IPS DF 19.7 (cell line): ENCODE data around the gene PLD5.
"Not testable (repeated sequence)": the region's sequence is repeated elsewhere in the genome, so short reads cannot be mapped to it uniquely, and the experiment has no call there.

Experiments
- DNase-seq: peaks from one replicate; pipeline ENCODE4 v3.0.0-alpha.2; 2013; ENCODE audit warnings: low read depth, low spot score

Gene PLD5

DNA sequence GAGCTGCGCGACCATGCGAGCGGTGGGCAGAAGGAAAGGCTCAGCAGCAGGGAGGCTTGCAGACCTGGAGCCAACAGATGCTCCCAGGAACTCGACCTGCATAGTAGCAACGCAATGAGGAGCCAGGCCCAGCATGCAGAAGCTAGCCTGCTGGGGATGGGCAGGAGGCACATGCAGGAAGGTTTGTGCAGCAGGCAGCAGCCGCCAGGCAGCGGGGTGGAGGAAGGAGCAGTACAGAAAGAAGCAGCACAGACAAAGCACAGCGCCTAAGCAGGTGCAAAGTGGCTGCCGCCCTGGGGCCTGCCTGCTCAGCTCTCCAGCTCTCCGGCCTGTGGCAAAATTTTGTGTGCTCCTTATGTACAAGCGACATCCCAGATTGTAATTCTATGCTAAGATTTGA, 312.1 kb downstream of the PLD5 start:
- DNase-seq, result peak; percentile 33

GRCh38 chr1:242211254-242212022, 313.1 kb downstream of the PLD5 start:
- no peak for DNase-seq

DNA sequence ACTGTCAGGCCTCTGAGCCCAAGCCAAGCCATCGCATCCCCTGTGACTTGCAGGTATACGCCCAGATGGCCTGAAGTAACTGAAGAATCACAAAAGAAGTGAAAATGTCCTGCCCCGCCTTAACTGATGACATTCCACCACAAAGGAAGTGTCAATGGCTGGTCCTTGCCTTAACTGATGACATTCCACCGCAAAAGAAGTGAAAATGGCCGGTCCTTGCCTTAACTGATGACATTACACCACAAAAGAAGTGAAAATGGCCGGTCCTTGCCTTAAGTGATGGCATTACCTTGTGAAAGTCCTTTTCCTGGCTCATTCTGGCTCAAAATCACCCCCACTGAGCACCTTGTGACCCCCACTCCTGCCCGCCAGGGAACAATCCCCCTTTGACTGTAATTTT, 314.2 kb downstream of the PLD5 start:
- not testable (repeated sequence) for DNase-seq

DNA sequence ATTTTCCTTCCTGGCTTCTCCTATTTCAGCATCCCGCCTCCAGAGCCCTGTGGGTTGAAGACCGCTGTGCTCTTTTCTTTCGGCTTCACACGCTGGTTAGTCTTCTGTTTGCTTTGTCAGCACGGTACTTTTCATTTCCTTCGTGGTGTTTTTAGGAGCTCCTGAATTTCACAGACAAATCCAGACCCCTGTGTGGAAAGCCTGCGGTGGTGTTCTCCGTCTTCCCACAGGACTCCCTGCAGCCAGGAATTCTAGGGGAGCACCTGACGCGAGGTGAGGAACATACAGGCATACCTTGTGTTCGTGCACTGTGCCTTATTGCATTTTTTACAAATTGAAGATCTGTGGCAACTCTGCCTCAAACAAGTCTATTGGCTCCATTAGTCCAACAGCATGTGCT, 315.4 kb downstream of the PLD5 start:
- no peak for DNase-seq

DNA sequence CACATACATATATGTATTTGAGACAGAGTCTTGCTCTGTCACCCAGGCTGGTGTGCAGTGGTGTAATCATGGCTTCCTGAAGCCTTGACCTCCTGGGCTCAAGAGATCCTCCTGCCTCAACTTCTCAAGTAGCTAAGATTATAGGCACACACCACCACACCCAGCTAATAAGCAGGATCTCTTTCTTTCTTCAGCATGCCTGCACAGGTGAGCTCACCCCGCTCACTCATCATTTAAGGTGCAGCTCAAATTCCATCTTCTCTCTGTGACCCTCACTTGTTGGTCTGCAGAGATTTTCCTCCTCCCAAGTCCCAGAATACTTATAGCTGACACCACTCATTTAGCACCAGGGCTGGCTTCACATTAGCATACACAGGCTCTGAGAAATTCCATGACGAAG, 316.5 kb downstream of the PLD5 start:
- no peak for DNase-seq

DNA sequence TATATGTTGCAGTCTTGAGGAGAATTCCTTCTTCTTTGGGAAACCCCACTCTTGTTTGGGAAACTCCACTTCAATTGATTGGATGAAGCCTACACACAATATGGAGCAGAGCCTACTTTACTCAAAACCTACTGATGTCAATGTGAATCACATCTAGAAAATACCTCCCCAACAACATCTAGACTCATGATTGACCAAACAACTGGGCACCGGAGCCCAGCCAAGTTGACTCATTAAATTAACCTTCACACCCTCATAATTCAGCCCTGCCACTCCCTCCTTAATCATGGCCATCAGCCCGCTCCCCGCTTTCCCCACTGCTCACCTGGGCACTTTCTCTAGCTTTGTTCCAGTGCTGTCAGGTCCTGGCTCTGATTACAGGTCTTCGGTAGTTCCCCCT, 317.5 kb downstream of the PLD5 start:
- no peak for DNase-seq

DNA sequence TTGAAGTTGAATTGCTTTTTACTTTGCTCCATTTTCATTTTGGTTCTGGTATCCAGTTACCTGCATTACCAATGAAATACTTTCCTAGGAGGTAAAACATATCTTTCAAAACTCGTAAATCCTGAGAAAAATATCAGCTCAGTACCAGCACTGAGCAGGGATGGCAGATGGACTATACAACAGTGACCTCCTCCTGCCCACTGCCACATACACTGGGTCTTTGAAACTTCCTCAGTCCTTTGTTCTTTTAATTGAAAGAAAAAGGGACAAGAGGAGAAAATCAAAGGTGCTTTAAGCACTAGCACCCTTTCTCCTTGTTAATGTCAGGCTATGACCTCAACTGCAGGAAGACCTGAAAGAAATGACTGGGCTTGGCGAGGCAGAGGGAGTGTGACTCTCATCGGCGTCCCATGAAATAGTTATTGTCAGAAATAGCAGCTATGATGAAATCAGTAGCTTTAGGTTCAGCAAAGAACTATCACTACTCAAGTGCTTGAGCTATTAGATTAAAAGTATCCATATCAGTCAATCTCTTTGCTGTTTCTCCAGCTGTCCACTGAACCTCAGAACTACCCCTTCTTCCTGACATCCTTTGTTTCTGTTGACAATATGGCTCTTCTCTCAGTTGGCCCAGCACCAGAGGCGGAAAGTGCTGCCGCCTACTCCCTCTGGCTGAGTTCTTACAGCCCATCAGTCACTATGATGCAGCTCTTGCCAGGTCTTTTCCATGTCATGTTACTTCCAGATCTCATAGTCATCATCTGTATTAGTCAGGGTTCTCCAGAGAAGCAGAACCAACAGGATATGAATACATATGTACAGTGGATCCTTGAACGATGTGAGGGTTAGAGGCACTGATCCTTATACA, 318.6 kb downstream of the PLD5 start:
- DNase-seq, result no peak

DNA sequence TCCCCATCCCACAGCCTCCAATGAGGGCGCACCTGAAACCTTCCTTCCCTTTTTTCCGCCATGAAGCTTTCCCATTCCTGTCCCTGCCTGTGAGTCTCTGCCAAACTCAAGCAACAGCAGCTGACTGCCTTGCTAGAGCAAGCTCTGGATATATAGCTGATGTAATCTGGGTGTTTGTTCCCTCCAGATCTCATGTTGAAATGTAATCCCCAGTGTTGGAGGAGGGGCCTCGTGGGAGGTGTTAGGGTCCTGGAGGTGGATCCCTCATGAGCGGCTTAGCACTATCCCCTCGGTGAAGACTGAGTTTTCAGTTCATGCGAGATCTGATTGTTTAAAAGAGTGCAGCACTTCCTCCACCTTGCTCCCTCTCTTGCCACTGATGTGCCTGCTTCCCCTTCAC, 321.2 kb downstream of the PLD5 start:
- no peak for DNase-seq

DNA sequence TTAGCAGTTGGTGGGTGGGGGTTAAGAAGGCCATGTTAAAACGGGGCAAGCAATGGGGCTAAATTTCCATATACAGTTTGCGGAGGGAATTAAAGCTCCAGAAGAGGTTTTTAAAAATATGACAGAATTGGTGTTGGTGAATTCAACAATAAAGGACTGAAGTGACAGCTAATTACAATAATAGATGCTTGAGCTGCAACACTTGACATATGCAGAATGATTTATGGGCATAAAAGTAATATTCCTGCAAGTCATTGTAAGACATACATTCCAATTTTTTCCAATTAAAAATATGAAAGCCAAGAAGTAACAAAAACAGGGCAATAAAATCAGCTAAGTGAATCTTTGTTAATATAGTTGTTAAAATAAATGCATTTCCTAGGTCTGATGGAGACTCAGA, 323.4 kb downstream of the PLD5 start:
- no peak for DNase-seq

- no peak for DNase-seq
Measured at GRCh38 chr1:242199776-242200458, 324.6 kb downstream of the PLD5 start.

- no peak for DNase-seq
Measured at GRCh38 chr1:242197907-242198820, 326.3 kb downstream of the PLD5 start.

DNA sequence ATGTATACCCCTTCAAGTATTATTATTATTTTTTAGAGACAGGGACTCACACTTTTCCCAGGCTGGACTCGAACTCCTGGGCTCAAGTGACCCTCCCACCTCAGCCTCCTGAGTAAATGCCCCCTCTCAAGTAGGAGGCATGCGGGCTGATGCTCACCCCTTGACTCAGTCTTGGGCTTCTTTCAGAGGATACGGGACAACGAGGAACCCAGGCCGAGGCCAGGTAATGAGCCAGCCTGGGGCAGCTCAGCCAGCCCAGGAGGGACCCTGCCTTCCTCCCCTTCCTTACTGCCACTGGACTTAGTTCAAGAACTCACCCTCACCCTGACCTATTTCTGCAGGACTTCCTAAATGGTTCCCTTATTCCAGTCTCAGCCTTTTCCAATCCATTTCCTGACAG, 327.6 kb downstream of the PLD5 start:
- DNase-seq, result no peak

DNA sequence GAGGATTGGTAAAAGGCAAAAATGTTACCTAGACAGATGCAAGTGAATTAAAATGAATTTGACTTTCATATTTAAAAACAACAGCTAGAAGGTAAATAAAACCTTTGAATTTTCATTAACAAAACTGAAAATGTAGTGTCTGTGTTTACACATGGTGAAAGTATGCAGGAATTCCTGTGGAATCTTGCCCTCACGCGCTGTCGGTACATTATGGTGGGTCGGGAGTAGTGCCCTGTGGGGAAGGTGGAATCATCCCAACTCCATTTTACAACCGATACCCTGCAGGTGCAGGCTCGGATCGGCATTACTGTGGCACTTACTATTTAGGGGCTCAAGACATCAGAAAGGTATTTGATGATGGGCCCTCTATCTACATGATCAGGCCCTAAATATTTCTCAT, 328.4 kb downstream of the PLD5 start:
- no peak for DNase-seq

DNA sequence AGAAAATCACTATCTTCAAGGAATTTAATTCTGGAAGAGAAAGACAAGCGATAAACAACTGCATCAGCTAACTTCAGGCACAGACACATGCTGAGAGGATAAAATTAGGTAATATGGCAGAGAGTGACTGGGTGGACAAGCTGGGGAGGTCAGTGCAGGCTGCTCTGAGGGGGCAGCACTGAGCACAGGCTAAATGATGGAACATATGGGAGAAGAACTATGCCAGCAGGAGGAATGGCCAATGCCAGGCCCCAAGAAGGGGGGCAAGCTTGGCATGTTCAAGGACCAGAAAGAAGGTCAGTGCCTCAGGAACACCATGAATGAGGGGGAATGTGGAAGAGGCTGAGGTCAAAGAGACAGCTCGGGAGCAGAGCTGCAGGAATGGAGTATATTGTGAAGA, 334.9 kb downstream of the PLD5 start:
- DNase-seq, result no peak

- DNase-seq, result no peak
Measured at GRCh38 chr1:242187816-242188215, 336.7 kb downstream of the PLD5 start.

GRCh38 chr1:242187171-242187570, 337.3 kb downstream of the PLD5 start:
- no peak for DNase-seq

DNA sequence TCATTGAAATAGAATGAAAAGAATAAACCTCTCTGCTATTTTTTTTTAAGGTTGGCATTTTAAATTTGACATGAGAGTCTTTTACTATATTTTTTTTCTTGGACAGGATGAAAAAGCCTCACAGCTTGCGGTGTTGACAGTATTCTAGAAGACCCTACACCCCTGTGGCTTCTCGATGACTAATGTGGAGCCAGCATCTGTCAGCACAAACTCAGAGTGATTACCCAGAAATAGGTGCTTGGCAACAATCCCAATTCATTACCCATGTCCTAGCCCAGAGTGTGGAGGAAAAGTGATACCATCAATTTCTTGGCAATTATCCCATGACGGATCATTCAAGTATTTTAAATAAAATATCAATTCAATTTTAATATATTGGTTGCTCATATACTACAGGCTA, 338.8 kb downstream of the PLD5 start:
- no peak for DNase-seq

DNA sequence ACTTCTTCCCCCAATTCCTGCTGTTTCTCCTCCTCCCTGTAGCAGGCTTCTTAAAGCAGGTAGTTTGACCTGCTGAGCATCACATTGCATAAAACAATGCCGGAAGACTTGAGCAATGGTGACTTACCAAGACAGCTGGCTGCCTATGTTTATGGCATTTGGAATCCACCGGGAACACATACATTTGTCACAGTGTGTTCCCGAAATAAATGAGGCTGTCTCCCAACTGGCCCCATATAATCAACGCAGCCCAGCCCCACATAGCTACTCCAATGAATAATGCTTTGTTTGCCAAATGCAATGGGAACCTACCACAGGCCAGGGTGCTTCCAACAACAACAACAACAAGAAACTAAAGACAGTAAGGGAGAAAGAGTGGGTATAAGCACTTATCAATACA, 339.5 kb downstream of the PLD5 start:
- DNase-seq, result no peak

DNA sequence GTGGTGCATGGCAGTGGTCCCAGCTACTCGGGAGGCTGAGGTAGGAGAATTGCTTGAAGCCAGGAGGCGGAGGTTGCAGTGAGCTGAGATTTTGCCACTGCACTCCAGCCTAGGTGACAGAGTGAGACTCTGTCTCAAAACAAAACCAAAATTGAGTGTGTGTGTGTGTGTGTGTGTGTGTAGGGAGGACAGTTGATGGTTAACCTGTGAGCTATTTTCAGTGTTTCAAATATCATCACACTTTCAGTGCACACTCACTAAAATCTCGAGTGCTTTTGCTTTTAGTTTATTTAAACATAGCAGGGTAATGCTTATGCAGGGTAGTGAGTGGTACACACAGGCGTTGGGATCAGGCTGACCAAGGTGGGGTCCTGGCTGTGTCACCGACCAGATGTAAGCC, 344.7 kb downstream of the PLD5 start:
- DNase-seq, result not testable (repeated sequence)

- DNase-seq, result no peak
Measured at GRCh38 chr1:242178924-242179708, 345.4 kb downstream of the PLD5 start.

DNA sequence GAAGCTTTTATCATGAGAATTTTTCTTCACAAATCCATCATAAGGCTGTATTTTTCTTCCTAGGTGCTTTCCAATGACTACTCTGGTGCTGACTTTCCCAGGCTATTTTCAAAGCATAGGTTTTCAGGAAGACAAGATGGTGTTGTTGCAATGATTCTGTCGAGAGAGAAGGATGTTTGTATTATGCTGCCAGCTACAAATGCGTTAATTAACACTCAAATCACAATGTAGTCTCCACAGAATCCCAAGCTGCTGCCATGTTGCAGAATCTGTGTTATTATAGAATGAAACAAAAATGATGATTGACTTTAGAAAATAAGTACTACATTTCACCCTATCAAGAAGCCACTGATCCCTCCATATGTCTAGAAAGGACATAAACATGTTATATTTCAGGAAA, 346.1 kb downstream of the PLD5 start:
- no peak for DNase-seq
